ENCODE measurements around the gene COG5. TPM values are rescaled to one million over a fixed set of nuclear protein-coding genes. Genes with fewer than 3 reads are reported as not detected.

The COG5 gene
- total and polyA plus RNA-seq, 2 experiments from 2014 or later, result 15.4 to 36.5 TPM

DNA sequence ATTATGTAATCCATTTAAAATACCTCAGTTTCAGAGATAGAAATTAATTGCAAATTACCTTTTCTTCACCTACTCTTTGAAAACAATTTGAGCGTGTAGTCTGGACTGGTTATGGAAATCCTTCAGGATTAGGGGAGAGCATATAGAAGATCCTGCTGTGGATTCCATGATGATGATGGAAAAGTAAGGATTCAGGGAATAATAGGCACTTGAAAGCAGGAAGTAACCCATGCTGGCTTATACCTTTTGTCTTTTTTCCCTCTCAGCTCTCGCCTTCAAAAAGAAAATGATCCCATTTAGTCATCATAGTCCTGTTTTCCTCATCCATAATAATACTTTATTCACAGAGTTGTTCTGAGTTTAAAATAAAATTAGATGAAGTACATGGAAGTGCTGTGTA is 390.5 kb downstream of the COG5 start:
- peak overlapping the region; percentile 11; the same call in 1 of the 2 replicates for H3K4me3 ChIP-seq
- H3K27me3 Mint-ChIP-seq (ENCODE audit: insufficient read depth, low read depth, poor library complexity), result peaks cover 4% of the 10 kb centered on the region
- peak overlapping the region; percentile 40 for H3K4me2 ChIP-seq
- no peak for TF ChIP-seq NANOG (IDR thresholded peaks at IDR 0.05; ENCODE audit: borderline replicate concordance)
- TF ChIP-seq JUNB (IDR thresholded peaks at IDR 0.05; ENCODE audit: unreplicated experiment), result no peak
- no peak for TF ChIP-seq POLR2AphosphoS5 (IDR thresholded peaks at IDR 0.05; ENCODE audit: low read depth)
- no peak for TF ChIP-seq CTCF (conservative IDR thresholded peaks at IDR 0.05; ENCODE audit: low read depth in 2 of 2)
- peaks cover 3% of the 10 kb centered on the region; the same call in 2 of the 3 replicates for H3K36me3 Mint-ChIP-seq (ENCODE audit: low read depth)
- no peaks in the 10 kb centered on the region for H3K9me2 ChIP-seq (ENCODE audit: insufficient read depth)
- peaks cover 77% of the 10 kb centered on the region for H3K79me2 ChIP-seq (replicated peaks; ENCODE audit: insufficient read depth)
- no peaks in the 10 kb centered on the region for H3K36me3 ChIP-seq (ENCODE audit: insufficient read depth)
- no peaks in the 10 kb centered on the region for H3K27me3 ChIP-seq (ENCODE audit: insufficient read depth)
- H3K4me3 Mint-ChIP-seq, result no peak overlapping the region
- peak overlapping the region; percentile 69 for H3K27ac Mint-ChIP-seq
- H3K4me1 ChIP-seq (ENCODE audit: insufficient read depth), result peaks cover 18% of the 10 kb centered on the region
- peak overlapping the region; percentile 11 for H3K27ac ChIP-seq (ENCODE audit: low read depth)
- ATAC-seq (no peak), DNase-seq (ENCODE audit: low spot score) (peak; percentile 45)
- no peak overlapping the region for H2AFZ ChIP-seq
- no peaks in the 10 kb centered on the region for H3K9me3 Mint-ChIP-seq
- no peaks in the 10 kb centered on the region for H3F3A ChIP-seq (replicated peaks; ENCODE audit: low read depth)
- no peaks in the 10 kb centered on the region for H4K20me1 ChIP-seq (replicated peaks; ENCODE audit: insufficient read depth)
- H3K4me1 Mint-ChIP-seq, result peaks cover 23% of the 10 kb centered on the region

GRCh38 chr7:107172276-107173032 is 391.3 kb downstream of the COG5 start:
- Mint-ChIP-seq H3K36me3 (ENCODE audit: low read depth) (peaks cover 3% of the 10 kb centered on the region; the same call in 2 of the 3 replicates), H3K4me1 (peaks cover 24% of the 10 kb centered on the region), H3K9me3 (no peaks in the 10 kb centered on the region), H3K27ac (peak overlapping the region; percentile 69), H3K4me3 (no peak overlapping the region), H3K27me3 (ENCODE audit: insufficient read depth, low read depth, poor library complexity) (peaks cover 8% of the 10 kb centered on the region)
- H3K4me2 ChIP-seq, result peak overlapping the region; percentile 3; the same call in 1 of the 2 replicates
- no peak overlapping the region for H3K4me3 ChIP-seq
- no peaks in the 10 kb centered on the region for H4K20me1 ChIP-seq (replicated peaks; ENCODE audit: insufficient read depth)
- DNase-seq (ENCODE audit: low spot score) (no peak), ATAC-seq (no peak)
- H3K27ac ChIP-seq (ENCODE audit: low read depth), result peak overlapping the region; percentile 11
- peaks cover 18% of the 10 kb centered on the region for H3K4me1 ChIP-seq (ENCODE audit: insufficient read depth)
- no peak overlapping the region for H2AFZ ChIP-seq
- no peaks in the 10 kb centered on the region for H3K27me3 ChIP-seq (ENCODE audit: insufficient read depth)
- H3K9me2 ChIP-seq (ENCODE audit: insufficient read depth), result no peaks in the 10 kb centered on the region
- H3F3A ChIP-seq (replicated peaks; ENCODE audit: low read depth), result no peaks in the 10 kb centered on the region
- H3K79me2 ChIP-seq (replicated peaks; ENCODE audit: insufficient read depth), result peaks cover 69% of the 10 kb centered on the region
- no peaks in the 10 kb centered on the region for H3K36me3 ChIP-seq (ENCODE audit: insufficient read depth)
- no peak for TF ChIP-seq REST (IDR thresholded peaks at IDR 0.05; ENCODE audit: unreplicated experiment)
- no peak for TF ChIP-seq ETS1 (IDR thresholded peaks at IDR 0.05)
- TF ChIP-seq CTCF (conservative IDR thresholded peaks at IDR 0.05; ENCODE audit: low read depth in 2 of 2), result no peak
- no peak for TF ChIP-seq EZH2phosphoT487 (IDR thresholded peaks at IDR 0.05; ENCODE audit: unreplicated experiment)
- no peak for TF ChIP-seq ZNF114 (CRISPR knock-in tag; IDR thresholded peaks at IDR 0.05)
- TF ChIP-seq JUNB (IDR thresholded peaks at IDR 0.05; ENCODE audit: unreplicated experiment), result no peak
- no peak for TF ChIP-seq STAT1 (IDR thresholded peaks at IDR 0.05; ENCODE audit: unreplicated experiment)
- TF ChIP-seq CREB1 (CRISPR knock-in tag; IDR thresholded peaks at IDR 0.05; ENCODE audit: low read depth), result no peak
- TF ChIP-seq ZNF331 (CRISPR knock-in tag; IDR thresholded peaks at IDR 0.05; ENCODE audit: low read depth), result no peak
